GM18517 (cell line): ENCODE measurements around the gene ACRBP.

Source experiments
- ATAC-seq: cut with Tn5 transposase; IDR thresholded peaks from one replicate; pipeline ENCODE4 v1.9.1; 2021; ENCODE audit warnings: mild to moderate bottlenecking, moderate library complexity; ENCODE audit not compliant: unreplicated experiment

Gene ACRBP

GRCh38 chr12:6650832-6651231, 3.6 kb upstream of the ACRBP start:
- ATAC-seq, result no peak

- no peak for ATAC-seq
Observed at GRCh38 chr12:6646276-6647082, 753 bp downstream of the ACRBP start.

GRCh38 chr12:6644903-6645302, 2.3 kb downstream of the ACRBP start:
- no peak for ATAC-seq

GRCh38 chr12:6644257-6644596, 3.0 kb downstream of the ACRBP start:
- ATAC-seq, result no peak

DNA sequence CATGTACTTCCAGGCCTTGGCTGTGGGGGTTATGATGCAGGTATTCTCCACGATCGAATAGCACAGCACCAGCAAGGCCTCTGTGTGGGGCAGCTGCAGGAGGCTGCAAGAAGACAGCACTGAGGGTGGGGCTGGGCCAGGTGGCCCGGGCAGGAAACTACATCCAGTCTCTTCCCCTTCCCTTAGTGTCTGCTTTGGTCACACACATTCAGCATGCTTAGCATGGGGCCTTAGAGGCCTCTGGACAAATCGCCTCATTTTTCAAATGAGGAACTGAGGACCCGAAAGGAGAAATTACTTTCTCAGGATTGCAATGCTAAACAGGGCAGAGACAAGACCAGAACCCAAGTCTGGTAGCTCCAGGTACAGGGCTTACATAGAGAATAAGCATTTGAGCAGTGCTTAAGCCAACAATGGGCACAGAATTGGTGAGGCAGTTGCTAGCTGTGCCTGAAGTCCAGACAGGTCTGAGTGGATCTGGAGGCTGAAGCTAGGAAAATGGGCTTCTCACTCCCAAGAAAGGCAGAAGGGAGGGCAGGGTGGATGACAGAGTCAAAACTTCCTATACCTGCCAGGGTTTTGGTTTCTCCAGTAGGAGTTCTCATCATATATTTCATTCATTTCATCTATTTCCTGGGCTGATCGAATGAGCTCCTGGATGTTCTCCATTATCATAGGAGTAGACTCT, 3.5 kb downstream of the ACRBP start:
- ATAC-seq, result no peak

GRCh38 chr12:6641131-6641530, 6.1 kb downstream of the ACRBP start:
- no peak for ATAC-seq

DNA sequence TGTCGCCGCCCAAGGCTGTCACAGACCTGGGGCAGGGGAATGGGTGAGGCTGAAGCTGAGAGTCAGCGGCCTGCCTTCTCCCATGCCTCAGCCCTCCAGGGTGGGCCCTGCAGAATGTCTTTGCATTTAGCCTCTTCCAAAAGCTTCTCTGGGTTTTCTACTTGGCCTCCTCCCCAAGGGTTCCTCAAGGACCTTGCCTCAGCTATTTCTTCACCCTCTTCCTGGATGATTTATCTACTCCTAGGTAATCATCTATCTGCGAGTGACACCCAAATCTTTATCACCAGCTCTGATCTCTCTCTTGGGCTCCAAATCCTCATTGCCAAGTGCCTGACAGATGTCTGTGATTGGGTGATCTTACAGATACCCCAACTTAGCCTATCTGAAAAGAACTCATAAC, 6.7 kb downstream of the ACRBP start:
- no peak for ATAC-seq

- ATAC-seq, result no peak
Observed at GRCh38 chr12:6639151-6639801, 8.0 kb downstream of the ACRBP start.

DNA sequence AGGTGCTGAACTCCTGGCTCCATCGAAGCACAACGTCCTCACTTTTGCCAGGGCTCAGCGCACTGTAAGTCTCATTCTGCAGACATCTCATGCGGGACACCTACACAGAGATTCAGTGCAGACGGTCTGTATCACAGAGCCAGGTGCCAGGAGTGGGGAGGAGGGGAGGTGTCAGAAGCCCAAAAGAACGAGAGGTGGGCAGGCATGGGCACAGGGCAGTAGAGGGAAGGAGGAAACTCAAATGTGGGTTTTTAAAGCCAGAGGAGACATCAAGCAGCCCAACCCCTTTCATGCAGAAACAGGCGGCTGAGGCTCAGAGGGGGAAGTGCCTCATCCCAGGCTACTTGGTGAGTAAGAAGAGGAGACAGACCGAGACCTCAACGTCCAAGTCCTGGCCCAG, 8.9 kb downstream of the ACRBP start:
- ATAC-seq, result no peak

DNA sequence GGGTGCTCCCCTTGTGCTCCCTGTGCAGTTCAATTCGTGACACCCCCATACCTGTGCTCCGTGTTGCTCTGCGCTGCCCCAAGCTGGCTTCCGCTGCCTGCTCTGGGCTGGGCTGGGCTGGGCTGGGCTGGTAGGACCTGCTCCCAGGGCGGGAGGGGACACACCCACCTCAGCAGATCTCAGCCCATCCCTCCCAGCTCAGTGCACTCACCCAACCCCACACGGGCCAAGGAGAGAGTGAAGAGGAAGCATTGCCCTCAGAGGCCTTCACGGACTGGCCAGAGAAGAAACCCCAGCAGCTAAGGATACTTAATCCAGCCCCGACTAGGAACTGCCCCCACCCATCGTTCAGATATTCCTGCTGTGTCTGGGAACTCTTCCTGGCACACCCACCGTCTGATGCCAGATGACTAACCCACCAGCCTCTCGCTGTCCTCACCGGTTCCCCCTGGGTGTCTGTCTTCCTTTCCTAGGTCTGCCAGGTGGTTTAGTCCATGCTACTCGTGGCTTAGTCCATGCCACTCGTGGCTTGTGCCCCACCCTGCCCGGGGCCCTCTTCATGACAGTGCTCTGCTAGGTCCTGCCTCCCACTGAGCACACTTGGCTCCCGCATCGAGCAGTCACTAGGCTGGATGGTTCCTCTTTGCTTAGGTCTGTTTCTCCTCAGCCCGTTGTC, 11.2 kb downstream of the ACRBP start, which contains the start of gene LPAR5:
Gene LPAR5 (minus strand): TSS at position 104 of the 676 bp plus-strand sequence. CDS start 14,711 bp downstream, outside the sequence.
- ATAC-seq, result no peak

- ATAC-seq, result peak; percentile 44
Observed at GRCh38 chr12:6635375-6635855, 11.8 kb downstream of the ACRBP start.

- ATAC-seq, result no peak
Observed at GRCh38 chr12:6632026-6632983, 14.9 kb downstream of the ACRBP start.

DNA sequence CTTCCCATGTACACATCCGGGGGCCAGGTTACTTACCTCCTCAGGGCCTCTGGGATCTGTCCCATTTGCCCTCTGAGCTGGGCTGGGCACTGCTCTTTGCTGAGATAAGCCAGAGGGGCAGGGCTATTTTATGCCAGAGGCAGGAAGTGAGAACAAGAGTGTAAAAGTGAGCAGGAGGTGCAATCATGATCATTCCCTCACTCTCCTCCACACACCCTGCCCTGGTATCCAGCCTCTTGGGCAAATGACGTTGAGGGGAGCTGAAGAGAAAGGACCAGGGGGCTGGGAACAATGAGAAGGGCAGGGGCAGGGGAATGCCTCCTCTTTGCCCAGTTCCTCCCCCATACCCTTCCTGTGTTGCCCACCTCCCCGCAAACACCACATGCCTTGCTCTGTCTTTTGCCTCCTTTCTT, 15.7 kb downstream of the ACRBP start:
- ATAC-seq, result no peak

GRCh38 chr12:6630736-6631135, 16.5 kb downstream of the ACRBP start:
- no peak for ATAC-seq

DNA sequence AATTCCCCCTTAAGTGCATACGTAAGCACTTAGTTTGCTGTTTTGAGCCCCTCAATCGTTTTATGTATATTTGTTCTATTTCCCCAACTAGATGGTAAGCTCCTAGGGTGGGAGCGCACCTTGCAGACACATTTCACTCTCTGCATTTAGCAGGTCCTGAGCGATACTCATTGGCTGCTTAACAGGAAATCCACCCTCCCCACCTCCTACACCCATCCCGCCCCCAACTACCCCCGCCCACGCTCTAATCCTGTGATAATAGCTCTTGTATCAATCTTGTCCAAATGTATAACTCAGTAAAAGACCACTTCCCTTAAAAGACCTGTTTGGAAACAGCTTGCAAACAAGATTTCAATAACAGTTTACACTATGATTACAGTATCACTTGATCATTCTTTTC, 19.6 kb downstream of the ACRBP start:
- ATAC-seq, result no peak

- no peak for ATAC-seq
Observed at GRCh38 chr12:6626654-6627283, 20.5 kb downstream of the ACRBP start.

GRCh38 chr12:6620885-6621274, 26.4 kb downstream of the ACRBP start:
- ATAC-seq, result no peak

GRCh38 chr12:6620137-6620884, 26.9 kb downstream of the ACRBP start:
- no peak for ATAC-seq
